Central memory CD4-positive, alpha-beta T cell (primary cell): ENCODE data around the gene PAX5.
A peak's percentile ranks its signal among the peaks of the same experiment; 100 is the strongest.

Source experiments
- DNase-seq: peaks from one replicate; pipeline ENCODE4 v3.0.0; 2022

The PAX5 gene

GRCh38 chr9:37036776-37037502 lies 2.9 kb upstream of the PAX5 start:
- peak; percentile 40 for DNase-seq

- no peak for DNase-seq
Measured at GRCh38 chr9:37036371-37036775, 2.3 kb upstream of the PAX5 start.

- no peak for DNase-seq
Measured at GRCh38 chr9:37035648-37036370, 1.7 kb upstream of the PAX5 start.

GRCh38 chr9:37034938-37035647 lies 1.0 kb upstream of the PAX5 start:
- no peak for DNase-seq

GRCh38 chr9:37034305-37034937 lies 353 bp upstream of the PAX5 start:
- no peak for DNase-seq

- DNase-seq, result no peak
Measured at GRCh38 chr9:37033141-37033540, 927 bp downstream of the PAX5 start.

GRCh38 chr9:37032713-37033112 lies 1.4 kb downstream of the PAX5 start:
- DNase-seq, result no peak

- DNase-seq, result no peak
Measured at GRCh38 chr9:37031902-37032301, 2.2 kb downstream of the PAX5 start.

GRCh38 chr9:37031081-37031480 lies 3.0 kb downstream of the PAX5 start:
- DNase-seq, result no peak

GRCh38 chr9:37030611-37030939 lies 3.5 kb downstream of the PAX5 start:
- no peak for DNase-seq

GRCh38 chr9:37029776-37030610 lies 4.1 kb downstream of the PAX5 start:
- DNase-seq, result no peak

GRCh38 chr9:37029304-37029775 lies 4.7 kb downstream of the PAX5 start:
- DNase-seq, result no peak

GRCh38 chr9:37028420-37029031 lies 5.5 kb downstream of the PAX5 start:
- DNase-seq, result no peak

- peak; percentile 75 for DNase-seq
Measured at GRCh38 chr9:37027582-37028419, 6.3 kb downstream of the PAX5 start.

GRCh38 chr9:37026931-37027581 lies 7.0 kb downstream of the PAX5 start:
- no peak for DNase-seq

GRCh38 chr9:37026113-37026930 lies 7.7 kb downstream of the PAX5 start:
- DNase-seq, result no peak

- no peak for DNase-seq
Measured at GRCh38 chr9:37025823-37026112, 8.3 kb downstream of the PAX5 start.

- DNase-seq, result no peak
Measured at GRCh38 chr9:37025071-37025822, 8.8 kb downstream of the PAX5 start.

GRCh38 chr9:37017546-37017945 lies 16.5 kb downstream of the PAX5 start:
- no peak for DNase-seq
